Osteoblast (primary cell): Measurements from ENCODE around the gene RNU1-2. TPM values are rescaled to one million over a fixed set of nuclear protein-coding genes. Genes with fewer than 3 reads are reported as not detected.

ENCODE experiments used
- DNase-seq: peaks from one replicate; pipeline ENCODE4 v3.0.0; 2011; ENCODE audit warnings: low spot score, mixed read lengths; ENCODE audit not compliant: insufficient read length; ENCODE audit errors: missing footprints
- H2AFZ ChIP-seq: 2 replicates; pipeline ENCODE4 v1.6.0; 2011; ENCODE audit warnings: mild to moderate bottlenecking, low read length
- H3K27ac ChIP-seq: 2 replicates; pipeline ENCODE4 v1.5.1; 2011; ENCODE audit warnings: mild to moderate bottlenecking, low read depth, low read length, moderate library complexity
- H3K27me3 ChIP-seq: 2 replicates; pipeline ENCODE4 v1.6.0; 2012; ENCODE audit warnings: mild to moderate bottlenecking, control low read depth, inconsistent platforms, low read length, moderate library complexity; ENCODE audit not compliant: insufficient read depth
- H3K36me3 ChIP-seq: 2 replicates; pipeline ENCODE4 v1.5.1; 2011; ENCODE audit warnings: mild to moderate bottlenecking, low read length, control low read depth, moderate library complexity; ENCODE audit not compliant: insufficient read depth
- H3K4me1 ChIP-seq: 2 replicates; pipeline ENCODE4 v1.5.1; 2011; ENCODE audit warnings: mild to moderate bottlenecking, low read length, control low read depth, moderate library complexity; ENCODE audit not compliant: insufficient read depth
- H3K4me2 ChIP-seq: 2 replicates; pipeline ENCODE4 v1.6.0; 2011; ENCODE audit warnings: mild to moderate bottlenecking, low read length; ENCODE audit not compliant: insufficient read depth
- H3K4me3 ChIP-seq: fragments of 200-600 bp; sonication (generic); 3 replicates; pipeline ENCODE4 v1.5.1; 2012; ENCODE audit warnings: mild to moderate bottlenecking, low read length, inconsistent platforms; ENCODE audit not compliant: insufficient read depth
- H3K79me2 ChIP-seq: 2 replicates; pipeline ENCODE4 v1.6.0; 2012; ENCODE audit warnings: mild to moderate bottlenecking, low read length, control low read depth, inconsistent platforms; ENCODE audit not compliant: insufficient read depth
- H3K9me3 ChIP-seq: 2 replicates; pipeline ENCODE4 v1.5.1; 2011; ENCODE audit warnings: low read depth, low read length, control low read depth
- H4K20me1 ChIP-seq: 2 replicates; pipeline ENCODE4 v1.6.0; 2012; ENCODE audit warnings: mild to moderate bottlenecking, low read length, control low read depth; ENCODE audit not compliant: insufficient read depth
- total RNA-seq: library from RNA; depleted of rRNA; stranded (reverse); fragments of >200 nt; gene quantifications from 2 replicates; pipeline ENCODE4 v1.2.3, GENCODE V29; 2012
- TF ChIP-seq, protein P1 (sequence below): IDR thresholded peaks from 2 replicates; pipeline ENCODE4 v1.5.1; 2011; ENCODE audit warnings: mild to moderate bottlenecking, low read depth, low read length, moderate library complexity; ENCODE audit errors: extremely low read depth

Gene RNU1-2
- total RNA-seq, 1 donor: not detected

DNA sequence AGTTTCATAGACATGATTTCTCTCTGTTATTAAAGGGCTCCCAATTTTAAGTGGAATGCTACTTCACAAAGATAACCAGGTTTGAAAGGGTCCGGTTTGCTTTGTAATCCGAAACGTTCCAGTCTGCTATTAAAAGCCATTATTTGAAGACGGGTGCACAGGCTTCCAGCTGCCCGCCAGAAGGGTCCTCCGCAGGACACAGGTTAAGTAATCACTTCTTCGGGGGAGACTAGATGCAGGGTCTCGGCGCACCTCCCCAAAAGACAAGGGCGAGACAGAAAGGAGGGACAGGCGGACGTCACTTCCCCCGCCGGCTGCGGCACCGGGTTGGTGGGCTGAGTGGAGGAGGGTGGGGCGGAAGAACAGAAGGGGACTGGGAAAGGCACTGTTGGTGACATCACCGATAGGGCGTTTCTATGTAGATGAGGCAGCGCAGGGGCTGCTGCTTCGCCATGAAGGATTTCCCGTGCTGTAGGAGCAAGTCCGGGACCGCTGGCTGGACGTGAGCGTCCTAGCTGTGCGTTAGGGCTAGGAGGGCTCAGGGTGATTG lies 8.9 kb downstream of the RNU1-2 start:
- peak; percentile 96 for DNase-seq
- peaks cover 27% of the 10 kb centered on the region for H3K4me1 ChIP-seq
- H4K20me1 ChIP-seq: no peaks in the 10 kb centered on the region
- H3K27me3 ChIP-seq: no peaks in the 10 kb centered on the region
- H3K9me3 ChIP-seq: no peaks in the 10 kb centered on the region
- H3K4me2 ChIP-seq: peak overlapping the region; percentile 100
- peak overlapping the region; percentile 97 for H2AFZ ChIP-seq
- no peaks in the 10 kb centered on the region for H3K36me3 ChIP-seq
- TF ChIP-seq, protein P1, sequence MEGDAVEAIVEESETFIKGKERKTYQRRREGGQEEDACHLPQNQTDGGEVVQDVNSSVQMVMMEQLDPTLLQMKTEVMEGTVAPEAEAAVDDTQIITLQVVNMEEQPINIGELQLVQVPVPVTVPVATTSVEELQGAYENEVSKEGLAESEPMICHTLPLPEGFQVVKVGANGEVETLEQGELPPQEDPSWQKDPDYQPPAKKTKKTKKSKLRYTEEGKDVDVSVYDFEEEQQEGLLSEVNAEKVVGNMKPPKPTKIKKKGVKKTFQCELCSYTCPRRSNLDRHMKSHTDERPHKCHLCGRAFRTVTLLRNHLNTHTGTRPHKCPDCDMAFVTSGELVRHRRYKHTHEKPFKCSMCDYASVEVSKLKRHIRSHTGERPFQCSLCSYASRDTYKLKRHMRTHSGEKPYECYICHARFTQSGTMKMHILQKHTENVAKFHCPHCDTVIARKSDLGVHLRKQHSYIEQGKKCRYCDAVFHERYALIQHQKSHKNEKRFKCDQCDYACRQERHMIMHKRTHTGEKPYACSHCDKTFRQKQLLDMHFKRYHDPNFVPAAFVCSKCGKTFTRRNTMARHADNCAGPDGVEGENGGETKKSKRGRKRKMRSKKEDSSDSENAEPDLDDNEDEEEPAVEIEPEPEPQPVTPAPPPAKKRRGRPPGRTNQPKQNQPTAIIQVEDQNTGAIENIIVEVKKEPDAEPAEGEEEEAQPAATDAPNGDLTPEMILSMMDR: no peak
- peak overlapping the region; percentile 100 for H3K27ac ChIP-seq
- H3K79me2 ChIP-seq: no peaks in the 10 kb centered on the region
- H3K4me3 ChIP-seq: peak overlapping the region; percentile 89

DNA sequence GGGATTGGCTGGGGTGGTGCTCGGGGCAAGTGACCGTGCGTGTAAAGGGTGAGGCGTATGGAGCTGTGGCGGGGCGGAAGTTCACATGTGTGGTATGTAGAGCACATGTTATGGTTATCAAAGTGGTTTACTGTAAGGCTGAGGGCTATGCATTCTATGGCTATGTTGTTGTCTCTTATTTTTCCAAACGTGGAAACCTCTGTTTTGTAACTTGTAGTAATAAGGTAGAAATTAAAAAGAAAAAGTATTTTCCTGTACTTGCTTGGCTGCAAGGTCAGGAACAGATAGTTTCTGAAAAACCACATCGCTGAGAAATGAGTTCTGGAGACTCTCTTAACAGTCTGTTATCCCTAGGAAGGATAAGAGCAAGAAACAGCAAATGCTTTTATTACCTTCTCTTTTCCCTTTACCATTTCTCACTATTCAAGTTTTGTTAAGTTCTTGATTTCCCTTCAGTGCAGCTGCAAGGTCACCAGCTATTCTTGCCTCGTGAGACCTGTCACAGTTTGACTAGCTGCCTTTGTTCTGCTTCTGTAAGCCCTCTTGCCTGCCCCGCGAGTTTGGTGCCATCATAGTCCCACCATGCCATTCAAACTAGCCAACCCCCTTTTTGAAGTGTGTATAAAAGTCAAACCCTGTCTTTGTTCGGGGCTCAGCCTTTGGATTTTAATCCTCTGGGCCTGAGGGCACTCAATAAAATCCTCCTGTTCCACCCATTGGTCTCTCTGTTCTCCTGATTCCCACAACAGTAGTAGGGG lies 9.5 kb downstream of the RNU1-2 start:
- Histone ChIP-seq H3K4me3 (peak overlapping the region; percentile 89), H3K36me3 (no peaks in the 10 kb centered on the region), H2AFZ (peak overlapping the region; percentile 97), H3K4me1 (peaks cover 27% of the 10 kb centered on the region), H3K79me2 (no peaks in the 10 kb centered on the region), H3K9me3 (no peaks in the 10 kb centered on the region), H3K27me3 (no peaks in the 10 kb centered on the region), H3K4me2 (peak overlapping the region; percentile 100), H3K27ac (peak overlapping the region; percentile 100), H4K20me1 (no peaks in the 10 kb centered on the region)
- TF ChIP-seq, protein P1: no peak
- DNase-seq: peak; percentile 94

DNA sequence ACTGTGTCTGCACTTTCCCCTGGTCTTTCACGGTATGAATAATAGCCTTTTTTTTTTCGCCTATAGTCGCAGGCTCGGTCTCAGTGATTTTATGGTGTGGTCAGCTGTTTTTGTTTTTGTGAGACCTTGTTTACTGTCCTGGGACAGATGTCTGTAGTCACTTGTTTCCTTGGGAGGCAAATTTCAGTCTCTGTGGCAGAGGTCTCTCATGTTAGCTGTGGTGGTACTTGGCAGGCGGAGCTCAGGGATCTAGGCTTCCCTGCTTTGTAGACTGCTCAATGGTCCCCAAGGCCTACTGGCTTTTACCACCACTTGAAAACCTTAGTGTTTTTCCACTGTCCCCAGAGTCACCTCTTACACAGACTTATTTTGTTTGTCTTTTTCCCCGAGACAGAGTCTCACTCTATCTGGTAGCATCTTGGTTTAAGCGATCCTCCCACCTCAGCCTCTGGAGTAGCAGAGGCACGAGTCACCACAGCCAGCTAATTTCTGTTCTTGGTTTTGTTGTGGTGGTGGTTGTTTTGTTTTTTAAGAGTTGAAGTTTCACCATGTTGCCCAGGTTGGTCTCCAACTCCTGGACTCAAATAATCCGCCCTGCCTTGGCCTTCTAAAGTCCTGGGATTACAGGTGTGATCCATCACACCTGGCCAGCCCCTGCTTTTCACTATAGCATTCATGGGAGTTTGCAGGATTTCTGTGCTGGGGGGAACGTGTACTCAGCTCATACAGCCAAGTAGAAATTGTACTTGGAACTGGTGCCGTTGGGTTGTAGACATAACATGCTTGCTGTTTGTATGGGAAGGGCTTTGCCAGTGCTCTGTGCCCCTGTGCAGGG lies 10.3 kb downstream of the RNU1-2 start:
- DNase-seq: peak; percentile 11
- TF ChIP-seq, protein P1: no peak
- no peaks in the 10 kb centered on the region for H3K79me2 ChIP-seq
- no peaks in the 10 kb centered on the region for H3K36me3 ChIP-seq
- no peak overlapping the region for H2AFZ ChIP-seq
- no peak overlapping the region for H3K4me2 ChIP-seq
- H3K4me3 ChIP-seq: no peak overlapping the region
- H3K9me3 ChIP-seq: no peaks in the 10 kb centered on the region
- H3K4me1 ChIP-seq: peaks cover 27% of the 10 kb centered on the region
- H3K27me3 ChIP-seq: no peaks in the 10 kb centered on the region
- no peaks in the 10 kb centered on the region for H4K20me1 ChIP-seq
- H3K27ac ChIP-seq: peak overlapping the region; percentile 6

DNA sequence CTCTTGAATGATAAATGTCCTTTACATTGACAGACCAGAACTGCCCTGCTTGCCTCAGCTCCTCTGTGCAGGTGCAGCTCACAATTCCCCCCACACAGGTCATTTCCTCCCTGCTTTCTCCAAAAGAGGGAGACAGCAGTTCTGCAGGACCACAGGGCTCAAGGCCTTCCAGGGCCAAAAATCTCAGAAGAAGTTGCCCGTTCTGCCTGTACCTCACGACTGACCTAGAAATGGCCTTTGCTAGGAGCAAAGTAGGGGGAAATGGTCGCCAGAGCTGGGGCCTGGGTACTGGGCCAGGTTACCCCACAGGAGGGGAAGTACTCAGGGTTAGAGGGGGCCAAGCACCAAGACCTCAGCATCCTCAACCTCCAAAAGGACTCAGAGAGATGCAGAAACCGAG lies 11.1 kb downstream of the RNU1-2 start:
- Histone ChIP-seq H3K4me1 (peaks cover 27% of the 10 kb centered on the region), H3K27ac (no peak overlapping the region), H3K27me3 (no peaks in the 10 kb centered on the region), H3K4me3 (no peak overlapping the region), H3K4me2 (no peak overlapping the region), H3K9me3 (no peaks in the 10 kb centered on the region), H3K36me3 (no peaks in the 10 kb centered on the region), H3K79me2 (no peaks in the 10 kb centered on the region), H4K20me1 (no peaks in the 10 kb centered on the region), H2AFZ (no peak overlapping the region)
- TF ChIP-seq, protein P1: no peak
- peak; percentile 37 for DNase-seq
